GM23248 (cell line): Measurements from ENCODE around the gene ITGB1BP1. TPM values are rescaled to one million over a fixed set of nuclear protein-coding genes. Genes with fewer than 3 reads are reported as not detected.
A peak's percentile ranks its signal among the peaks of the same experiment; 100 is the strongest.

Experiments used
- DNase-seq: peaks from one replicate; pipeline ENCODE4 v3.0.0-alpha.2; 2015
- H2AFZ ChIP-seq: fragments of 200-600 bp; sonication (generic); 2 replicates; pipeline ENCODE4 v1.6.1; 2016; ENCODE audit warnings: antibody characterized with exemption
- H3F3A ChIP-seq: fragments of 200-600 bp; sonication (generic); 2 replicates; pipeline ENCODE4 v1.6.1; 2016; ENCODE audit warnings: mild to moderate bottlenecking, antibody characterized with exemption, mixed run types; ENCODE audit not compliant: insufficient read depth
- H3K27ac ChIP-seq: fragments of 200-600 bp; sonication (generic); 2 replicates; pipeline ENCODE4 v1.5.1; 2016; ENCODE audit warnings: mild to moderate bottlenecking
- H3K27me3 ChIP-seq: fragments of 200-600 bp; sonication (generic); replicated peaks from 2 replicates; pipeline ENCODE4 v1.6.1; 2016; ENCODE audit warnings: mild to moderate bottlenecking; ENCODE audit not compliant: insufficient read depth
- H3K36me3 ChIP-seq: fragments of 200-600 bp; sonication (generic); 2 replicates; pipeline ENCODE4 v1.6.1; 2016; ENCODE audit warnings: low read depth, mild to moderate bottlenecking
- H3K4me1 ChIP-seq: fragments of 200-600 bp; sonication (generic); 2 replicates; pipeline ENCODE4 v1.6.1; 2016; ENCODE audit warnings: mild to moderate bottlenecking; ENCODE audit not compliant: insufficient read depth
- H3K4me2 ChIP-seq: fragments of 200-600 bp; sonication (generic); one replicate; pipeline ENCODE4 v1.6.1; 2016; ENCODE audit warnings: mild to moderate bottlenecking; ENCODE audit not compliant: unreplicated experiment
- H3K4me3 ChIP-seq: fragments of 200-600 bp; sonication (generic); 2 replicates; pipeline ENCODE4 v1.5.1; 2016; ENCODE audit warnings: mild to moderate bottlenecking
- H3K79me2 ChIP-seq: fragments of 200-600 bp; sonication (generic); 2 replicates; pipeline ENCODE4 v1.6.1; 2016; ENCODE audit warnings: mild to moderate bottlenecking; ENCODE audit not compliant: insufficient read depth
- H3K9ac ChIP-seq: fragments of 200-600 bp; sonication (generic); 2 replicates; pipeline ENCODE4 v1.6.1; 2016; ENCODE audit warnings: mild to moderate bottlenecking
- H3K9me2 ChIP-seq: fragments of 200-600 bp; sonication (generic); 2 replicates; pipeline ENCODE4 v1.6.1; 2016; ENCODE audit warnings: mixed run types, mild to moderate bottlenecking, moderate library complexity; ENCODE audit not compliant: insufficient read depth
- H3K9me3 ChIP-seq: fragments of 200-600 bp; sonication (generic); one replicate; pipeline ENCODE4 v1.6.1; 2017; ENCODE audit warnings: low read depth
- H4K20me1 ChIP-seq: fragments of 200-600 bp; sonication (generic); 2 replicates; pipeline ENCODE4 v1.6.0; 2016; ENCODE audit not compliant: insufficient read depth
- EZH2 ChIP-seq: fragments of 200-600 bp; sonication (generic); IDR thresholded peaks from 2 replicates; pipeline ENCODE4 v1.6.1; 2018; ENCODE audit warnings: antibody characterized with exemption, mild to moderate bottlenecking; ENCODE audit not compliant: insufficient read depth, poor library complexity, severe bottlenecking
- EZH2phosphoT487 ChIP-seq: fragments of 200-600 bp; sonication (generic); IDR thresholded peaks from 2 replicates; pipeline ENCODE4 v1.6.1; 2018; ENCODE audit warnings: antibody characterized with exemption, moderate library complexity, mild to moderate bottlenecking, low read depth; ENCODE audit not compliant: insufficient read depth
- WGBS, 2 experiments: methylation state at CpG; one replicate each; pipeline ENCODE4 v1.1.6; 2015 to 2017; ENCODE audit warnings: low lambda C conversion rate in 2 of 2, low coverage in 1 of 2; ENCODE audit errors: missing lambda C conversion rate in 2 of 2; 5-methylcytosine and 5-hydroxymethylcytosine counted together
- in situ Hi-C: fragments of 300-500 bp; cut with MboI; formaldehyde crosslinking; loops from 2 replicates; pipeline ENCODE4 v1.15.0; 2020
- polyA plus RNA-seq: library from polyadenylated mRNA; unstranded; fragments of >200 nt; fragmentation: Nextera tagmentation; extraction: Ambion mirVana; gene quantifications from 2 replicates; pipeline ENCODE4 v1.2.1, GENCODE V29; 2016
- total RNA-seq: library from RNA; depleted of rRNA; stranded (reverse); fragments of >200 nt; shearing (Covaris generic); gene quantifications from 2 replicates; pipeline ENCODE4 v1.2.3, GENCODE V29; 2014

ITGB1BP1 gene
- total and polyA plus RNA-seq, 2 experiments from 2014 or later: 39.0 to 289 TPM

GRCh38 chr2:9392898-9393765, 30.2 kb downstream of the ITGB1BP1 start:
- Histone ChIP-seq H3K9me2 (no peaks in the 10 kb centered on the region), H3K4me3 (no peak overlapping the region), H3K4me2 (no peak overlapping the region), H3K27ac (no peak overlapping the region; the same call in 1 of the 2 replicates), H3K9me3 (no peaks in the 10 kb centered on the region), H3K4me1 (no peaks in the 10 kb centered on the region), H3K36me3 (peaks cover 59% of the 10 kb centered on the region), H3F3A (peaks cover 1% of the 10 kb centered on the region; the same call in 1 of the 2 replicates), H3K79me2 (peaks cover 7% of the 10 kb centered on the region; the same call in 1 of the 2 replicates), H3K9ac (peak overlapping the region; percentile 31), H4K20me1 (no peaks in the 10 kb centered on the region), H2AFZ (no peak overlapping the region), H3K27me3 (no peaks in the 10 kb centered on the region)
- 72 to 78% methylated on average over 22 to 28 of the region's 28 CpGs for WGBS, 2 experiments
- in situ Hi-C loops: no loop called here
- TF ChIP-seq EZH2phosphoT487: no peak
- TF ChIP-seq EZH2: no peak
- peak; percentile 22 for DNase-seq

GRCh38 chr2:9391961-9392720, 31.2 kb downstream of the ITGB1BP1 start:
- Histone ChIP-seq H3K4me3 (no peak overlapping the region), H3K4me2 (no peak overlapping the region), H3K27ac (no peak overlapping the region), H4K20me1 (no peaks in the 10 kb centered on the region), H3K79me2 (peaks cover 7% of the 10 kb centered on the region; the same call in 1 of the 2 replicates), H3K4me1 (no peaks in the 10 kb centered on the region), H3K9ac (no peak overlapping the region), H3F3A (no peaks in the 10 kb centered on the region), H3K9me2 (no peaks in the 10 kb centered on the region), H3K36me3 (peaks cover 64% of the 10 kb centered on the region), H3K9me3 (no peaks in the 10 kb centered on the region), H3K27me3 (no peaks in the 10 kb centered on the region), H2AFZ (no peak overlapping the region)
- DNase-seq: no peak
- in situ Hi-C loops: no loop called here
- TF ChIP-seq EZH2: no peak
- TF ChIP-seq EZH2phosphoT487: no peak
- WGBS, 2 experiments: 81 to 84% methylated on average over 13 of the region's 13 CpGs

GRCh38 chr2:9390991-9391390, 32.3 kb downstream of the ITGB1BP1 start:
- Histone ChIP-seq H4K20me1 (no peaks in the 10 kb centered on the region), H3K36me3 (peaks cover 65% of the 10 kb centered on the region), H3F3A (peaks cover 6% of the 10 kb centered on the region; the same call in 1 of the 2 replicates), H3K4me3 (no peak overlapping the region), H3K9ac (no peak overlapping the region), H3K4me1 (no peaks in the 10 kb centered on the region), H3K79me2 (peaks cover 7% of the 10 kb centered on the region; the same call in 1 of the 2 replicates), H3K27me3 (no peaks in the 10 kb centered on the region), H3K9me2 (no peaks in the 10 kb centered on the region), H3K9me3 (no peaks in the 10 kb centered on the region), H3K27ac (no peak overlapping the region), H3K4me2 (no peak overlapping the region), H2AFZ (no peak overlapping the region)
- in situ Hi-C loops: no loop called here
- no peak for DNase-seq
- TF ChIP-seq EZH2phosphoT487: no peak
- TF ChIP-seq EZH2: no peak
- whole genome bisulfite sequencing, 2 experiments: 95 to 98% methylated on average over 15 to 19 of the region's 19 CpGs

- DNase-seq: no peak
- no peak overlapping the region for H2AFZ ChIP-seq
- peaks cover 7% of the 10 kb centered on the region; the same call in 1 of the 2 replicates for H3K79me2 ChIP-seq
- no peak overlapping the region for H3K4me2 ChIP-seq
- H3K27me3 ChIP-seq: no peaks in the 10 kb centered on the region
- H3K4me3 ChIP-seq: no peak overlapping the region
- H3K27ac ChIP-seq: no peak overlapping the region
- in situ Hi-C loops: no loop called here
- peaks cover 8% of the 10 kb centered on the region; the same call in 1 of the 2 replicates for H3F3A ChIP-seq
- no peaks in the 10 kb centered on the region for H3K4me1 ChIP-seq
- TF ChIP-seq EZH2phosphoT487 (no peak), EZH2 (no peak)
- H3K9ac ChIP-seq: no peak overlapping the region
- 79 to 80% methylated on average over 7 of the region's 7 CpGs for WGBS, 2 experiments
- no peaks in the 10 kb centered on the region for H3K9me3 ChIP-seq
- H4K20me1 ChIP-seq: no peaks in the 10 kb centered on the region
- H3K9me2 ChIP-seq: no peaks in the 10 kb centered on the region
- H3K36me3 ChIP-seq: peaks cover 68% of the 10 kb centered on the region
These were observed 33.0 kb downstream of the ITGB1BP1 start for GRCh38 chr2:9390151-9390850.
